Measurements from ENCODE around the gene AQP9.

AQP9 gene

DNA sequence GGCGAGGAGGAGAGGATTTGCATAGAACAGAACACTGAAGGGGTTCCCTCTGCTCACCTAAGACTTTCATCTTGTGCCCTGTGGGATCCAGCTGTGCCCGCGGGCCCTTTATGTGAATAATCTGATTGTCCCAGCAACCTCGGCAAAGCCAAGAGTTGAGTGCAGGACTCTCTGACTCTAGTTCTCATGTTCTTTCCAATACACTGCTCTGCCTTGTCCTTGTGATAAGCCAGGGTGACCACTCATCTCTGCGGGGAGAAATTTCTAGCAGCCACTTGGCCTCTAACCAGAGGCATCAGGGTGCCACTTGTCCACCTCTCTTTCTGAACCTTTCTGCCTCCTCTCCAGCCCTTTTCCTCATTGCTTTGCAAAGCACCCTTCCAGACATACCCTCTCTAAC lies 31.8 kb downstream of the AQP9 start:
- TF ChIP-seq, protein P1, sequence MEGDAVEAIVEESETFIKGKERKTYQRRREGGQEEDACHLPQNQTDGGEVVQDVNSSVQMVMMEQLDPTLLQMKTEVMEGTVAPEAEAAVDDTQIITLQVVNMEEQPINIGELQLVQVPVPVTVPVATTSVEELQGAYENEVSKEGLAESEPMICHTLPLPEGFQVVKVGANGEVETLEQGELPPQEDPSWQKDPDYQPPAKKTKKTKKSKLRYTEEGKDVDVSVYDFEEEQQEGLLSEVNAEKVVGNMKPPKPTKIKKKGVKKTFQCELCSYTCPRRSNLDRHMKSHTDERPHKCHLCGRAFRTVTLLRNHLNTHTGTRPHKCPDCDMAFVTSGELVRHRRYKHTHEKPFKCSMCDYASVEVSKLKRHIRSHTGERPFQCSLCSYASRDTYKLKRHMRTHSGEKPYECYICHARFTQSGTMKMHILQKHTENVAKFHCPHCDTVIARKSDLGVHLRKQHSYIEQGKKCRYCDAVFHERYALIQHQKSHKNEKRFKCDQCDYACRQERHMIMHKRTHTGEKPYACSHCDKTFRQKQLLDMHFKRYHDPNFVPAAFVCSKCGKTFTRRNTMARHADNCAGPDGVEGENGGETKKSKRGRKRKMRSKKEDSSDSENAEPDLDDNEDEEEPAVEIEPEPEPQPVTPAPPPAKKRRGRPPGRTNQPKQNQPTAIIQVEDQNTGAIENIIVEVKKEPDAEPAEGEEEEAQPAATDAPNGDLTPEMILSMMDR (IDR thresholded peaks at IDR 0.05; ENCODE audit: low read depth, low read length, missing control alignments), result no peak
- DNase-seq (ENCODE audit: extremely low read depth, low read depth), result no peak
- H3K4me3 ChIP-seq (replicated peaks; ENCODE audit: low read depth, low read length), result no peak overlapping the region

DNA sequence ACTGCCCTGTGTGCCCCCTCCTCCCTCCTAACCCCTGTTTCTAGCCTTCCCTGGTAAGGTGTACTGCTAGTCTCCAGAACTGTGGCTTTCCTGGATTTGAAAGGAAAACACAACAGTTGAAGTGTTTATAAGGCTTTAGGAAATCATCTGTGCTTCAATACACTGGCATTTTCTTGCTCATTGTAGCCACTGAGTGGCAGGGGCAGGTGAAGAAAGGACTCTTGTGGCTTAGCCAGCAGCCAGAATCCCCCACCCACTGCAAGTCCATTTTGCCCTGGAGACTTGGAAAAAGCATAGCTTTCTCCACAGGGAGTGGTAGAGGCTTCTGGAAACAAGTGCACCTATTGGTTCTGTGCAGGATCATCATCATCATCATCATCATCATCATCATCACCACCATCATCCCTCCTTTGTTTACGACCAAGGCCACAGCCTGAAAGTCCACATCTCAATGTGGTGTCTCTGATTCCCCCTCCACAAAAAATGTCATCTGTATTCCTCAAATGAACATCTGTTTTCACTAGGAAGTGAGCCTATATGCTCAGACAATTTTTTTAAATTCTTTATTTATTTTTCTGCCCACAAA lies 33.4 kb downstream of the AQP9 start:
- TF ChIP-seq, protein P1 (IDR thresholded peaks at IDR 0.05; ENCODE audit: low read depth, low read length, missing control alignments), result no peak
- DNase-seq (ENCODE audit: extremely low read depth, low read depth), result no peak
- no peak overlapping the region for H3K4me3 ChIP-seq (replicated peaks; ENCODE audit: low read depth, low read length)

DNA sequence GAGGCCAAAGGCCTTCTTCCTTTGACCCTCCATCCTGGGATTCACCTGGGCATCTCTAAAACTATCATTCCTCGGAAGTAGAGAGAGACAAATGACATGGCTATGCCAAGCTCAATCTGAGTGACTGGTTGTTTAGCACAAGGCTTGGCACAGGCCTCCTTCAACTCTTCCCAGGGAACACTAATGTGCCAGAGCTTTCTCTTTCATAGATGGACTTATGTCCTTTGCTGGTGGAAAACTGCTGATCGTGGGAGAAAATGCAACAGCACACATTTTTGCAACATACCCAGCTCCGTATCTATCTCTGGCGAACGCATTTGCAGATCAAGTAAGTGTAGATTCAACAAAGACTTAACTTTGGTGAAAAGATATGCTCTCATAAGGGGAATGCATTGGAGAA lies 36.5 kb downstream of the AQP9 start:
- no peak overlapping the region for H3K4me3 ChIP-seq (replicated peaks; ENCODE audit: low read depth, low read length)
- DNase-seq (ENCODE audit: extremely low read depth, low read depth), result no peak
- TF ChIP-seq, protein P1 (IDR thresholded peaks at IDR 0.05; ENCODE audit: low read depth, low read length, missing control alignments), result no peak

DNA sequence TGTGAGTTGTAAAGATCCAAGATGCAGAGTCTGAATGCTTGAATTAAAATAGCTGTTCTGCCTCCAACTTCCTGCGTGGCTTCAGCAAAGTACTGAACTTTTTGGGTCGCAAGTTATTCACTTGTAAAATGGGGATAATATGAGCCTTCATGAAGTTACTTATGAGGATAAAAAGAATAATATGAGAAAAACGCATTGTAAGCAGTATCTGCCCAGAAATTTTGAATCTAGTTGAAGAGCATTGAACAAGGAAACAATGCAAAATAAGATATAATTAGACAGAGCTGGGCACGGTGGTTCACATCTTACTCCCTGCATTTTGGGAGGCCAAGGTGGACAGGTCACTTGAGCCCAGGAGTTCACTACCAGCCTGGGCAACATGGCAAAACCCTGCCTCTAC lies 37.8 kb downstream of the AQP9 start:
- H3K4me3 ChIP-seq (replicated peaks; ENCODE audit: low read depth, low read length), result no peak overlapping the region
- no peak for DNase-seq (ENCODE audit: extremely low read depth, low read depth)
- TF ChIP-seq, protein P1 (IDR thresholded peaks at IDR 0.05; ENCODE audit: low read depth, low read length, missing control alignments), result no peak

DNA sequence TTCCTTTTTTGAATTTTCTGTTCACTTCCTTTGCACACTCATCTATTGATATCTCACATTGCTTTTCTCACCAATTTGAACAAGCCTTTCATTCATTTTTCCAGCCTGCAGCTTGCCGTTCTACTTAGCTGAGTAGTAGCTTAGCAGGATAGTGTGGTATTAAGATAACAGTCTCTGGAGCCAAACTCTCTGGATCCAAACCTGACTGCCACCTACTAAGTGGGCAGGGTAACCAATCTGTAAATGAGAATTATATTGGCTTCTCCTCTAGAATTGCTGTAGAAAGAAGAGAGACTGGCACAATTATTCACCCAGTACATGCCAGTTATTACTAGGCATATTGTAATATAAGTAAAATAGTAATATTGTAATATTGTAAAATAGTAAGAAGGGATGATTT lies 40.5 kb downstream of the AQP9 start:
- H3K4me3 ChIP-seq (replicated peaks; ENCODE audit: low read depth, low read length), result no peak overlapping the region
- TF ChIP-seq, protein P1 (IDR thresholded peaks at IDR 0.05; ENCODE audit: low read depth, low read length, missing control alignments), result no peak
- no peak for DNase-seq (ENCODE audit: extremely low read depth, low read depth)

DNA sequence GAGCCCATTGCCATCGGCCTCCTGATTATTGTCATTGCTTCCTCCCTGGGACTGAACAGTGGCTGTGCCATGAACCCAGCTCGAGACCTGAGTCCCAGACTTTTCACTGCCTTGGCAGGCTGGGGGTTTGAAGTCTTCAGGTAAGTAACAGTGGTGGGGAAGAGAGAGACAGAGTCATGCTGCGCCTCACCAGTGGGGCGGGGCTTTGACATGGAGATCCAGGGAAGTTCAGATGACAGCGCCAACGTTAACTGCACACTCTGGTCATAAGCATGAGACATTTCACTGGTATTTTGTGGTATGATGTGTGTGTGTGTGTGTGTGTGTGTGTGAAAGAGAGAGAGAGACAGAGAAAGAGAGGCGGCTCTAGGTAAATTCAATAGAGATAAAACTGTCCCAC lies 41.0 kb downstream of the AQP9 start:
- H3K4me3 ChIP-seq (replicated peaks; ENCODE audit: low read depth, low read length), result no peak overlapping the region
- no peak for DNase-seq (ENCODE audit: extremely low read depth, low read depth)
- TF ChIP-seq, protein P1 (IDR thresholded peaks at IDR 0.05; ENCODE audit: low read depth, low read length, missing control alignments), result no peak

Measured in HFF-Myc (cell line).